HepG2 (cell line): Measurements from ENCODE around the gene NUDCD3.

Experiments
- CBX5 ChIP-seq: sonication (generic); formaldehyde crosslinking; IDR thresholded peaks from 2 replicates; pipeline ENCODE4 v1.4.0; 2020; ENCODE audit warnings: missing genetic modification reagents, borderline replicate concordance
- ISX ChIP-seq: sonication (generic); formaldehyde crosslinking; conservative IDR thresholded peaks from 2 replicates; pipeline ENCODE4 v1.5.0; 2020; ENCODE audit warnings: missing genetic modification reagents
- MZF1 ChIP-seq: sonication (generic); formaldehyde crosslinking; IDR thresholded peaks from 2 replicates; pipeline ENCODE4 v1.8.1; 2023; ENCODE audit warnings: mild to moderate bottlenecking, missing genetic modification reagents, borderline replicate concordance
- SALL2 ChIP-seq: sonication (generic); formaldehyde crosslinking; IDR thresholded peaks from 2 replicates; pipeline ENCODE4 v1.8.1; 2023; ENCODE audit warnings: mild to moderate bottlenecking, missing genetic modification reagents, inconsistent platforms
- ZNF205 ChIP-seq: IDR thresholded peaks from 2 replicates; pipeline ENCODE4 v1.6.1; 2018; ENCODE audit warnings: missing biosample characterization, missing genetic modification reagents
- ZNF644 ChIP-seq: IDR thresholded peaks from 2 replicates; pipeline ENCODE4 v1.6.1; 2016; ENCODE audit warnings: low read depth
- TF ChIP-seq, protein P1 (sequence below): sonication (generic); formaldehyde crosslinking; IDR thresholded peaks from 2 replicates; pipeline ENCODE4 v1.8.1; 2023; ENCODE audit warnings: missing genetic modification reagents, inconsistent platforms, borderline replicate concordance
- TF ChIP-seq, protein P2 (sequence below): sonication (generic); formaldehyde crosslinking; IDR thresholded peaks from 2 replicates; pipeline ENCODE4 v1.5.0; 2020; ENCODE audit warnings: mild to moderate bottlenecking, missing genetic modification reagents, moderate library complexity

DNA sequence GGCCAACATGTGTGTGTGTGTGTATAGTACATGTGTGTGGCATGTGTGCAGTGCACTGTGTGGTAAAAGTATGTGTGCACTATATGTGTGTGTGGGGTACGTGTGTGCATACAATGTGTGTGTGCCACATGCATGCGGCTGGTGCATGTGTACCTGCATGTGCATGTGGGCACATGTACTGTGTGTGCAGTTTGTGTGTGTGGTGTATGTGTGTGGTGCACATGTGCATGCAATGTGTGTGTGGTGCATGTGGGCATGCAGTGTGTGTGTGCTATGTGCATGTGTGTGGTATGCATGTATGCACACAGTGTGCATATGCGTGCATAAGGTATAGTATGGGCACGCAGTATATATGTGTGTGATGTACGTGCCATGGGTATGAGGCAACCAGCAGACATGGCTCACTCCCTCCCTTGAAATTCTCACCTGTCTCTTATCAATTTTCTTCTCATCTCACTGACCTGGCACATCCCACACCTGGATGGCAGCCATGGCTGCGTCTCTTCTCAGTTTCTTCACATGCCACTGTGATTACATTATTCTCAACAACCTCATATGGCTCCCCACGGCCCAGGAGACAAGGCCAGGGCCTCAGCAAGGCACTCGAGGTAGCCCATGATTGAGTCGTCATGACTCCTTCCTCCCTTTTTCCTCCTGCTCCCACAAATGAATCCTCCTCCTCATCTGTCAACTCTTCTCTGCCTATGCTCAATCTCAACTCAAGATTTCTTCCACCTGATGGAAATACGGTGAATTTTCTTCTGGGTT lies 57.0 kb downstream of the NUDCD3 start:
- TF ChIP-seq ISX (CRISPR knock-in tag) (no peak), ZNF205 (CRISPR knock-in tag) (no peak), MZF1 (CRISPR knock-in tag) (no peak), SALL2 (CRISPR knock-in tag) (no peak), CBX5 (CRISPR knock-in tag) (no peak), ZNF644 (CRISPR knock-in tag) (no peak)
- TF ChIP-seq, protein P1, sequence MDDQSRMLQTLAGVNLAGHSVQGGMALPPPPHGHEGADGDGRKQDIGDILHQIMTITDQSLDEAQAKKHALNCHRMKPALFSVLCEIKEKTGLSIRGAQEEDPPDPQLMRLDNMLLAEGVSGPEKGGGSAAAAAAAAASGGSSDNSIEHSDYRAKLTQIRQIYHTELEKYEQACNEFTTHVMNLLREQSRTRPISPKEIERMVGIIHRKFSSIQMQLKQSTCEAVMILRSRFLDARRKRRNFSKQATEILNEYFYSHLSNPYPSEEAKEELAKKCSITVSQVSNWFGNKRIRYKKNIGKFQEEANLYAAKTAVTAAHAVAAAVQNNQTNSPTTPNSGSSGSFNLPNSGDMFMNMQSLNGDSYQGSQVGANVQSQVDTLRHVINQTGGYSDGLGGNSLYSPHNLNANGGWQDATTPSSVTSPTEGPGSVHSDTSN (CRISPR knock-in tag), result no peak
- TF ChIP-seq, protein P2, sequence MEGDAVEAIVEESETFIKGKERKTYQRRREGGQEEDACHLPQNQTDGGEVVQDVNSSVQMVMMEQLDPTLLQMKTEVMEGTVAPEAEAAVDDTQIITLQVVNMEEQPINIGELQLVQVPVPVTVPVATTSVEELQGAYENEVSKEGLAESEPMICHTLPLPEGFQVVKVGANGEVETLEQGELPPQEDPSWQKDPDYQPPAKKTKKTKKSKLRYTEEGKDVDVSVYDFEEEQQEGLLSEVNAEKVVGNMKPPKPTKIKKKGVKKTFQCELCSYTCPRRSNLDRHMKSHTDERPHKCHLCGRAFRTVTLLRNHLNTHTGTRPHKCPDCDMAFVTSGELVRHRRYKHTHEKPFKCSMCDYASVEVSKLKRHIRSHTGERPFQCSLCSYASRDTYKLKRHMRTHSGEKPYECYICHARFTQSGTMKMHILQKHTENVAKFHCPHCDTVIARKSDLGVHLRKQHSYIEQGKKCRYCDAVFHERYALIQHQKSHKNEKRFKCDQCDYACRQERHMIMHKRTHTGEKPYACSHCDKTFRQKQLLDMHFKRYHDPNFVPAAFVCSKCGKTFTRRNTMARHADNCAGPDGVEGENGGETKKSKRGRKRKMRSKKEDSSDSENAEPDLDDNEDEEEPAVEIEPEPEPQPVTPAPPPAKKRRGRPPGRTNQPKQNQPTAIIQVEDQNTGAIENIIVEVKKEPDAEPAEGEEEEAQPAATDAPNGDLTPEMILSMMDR (CRISPR knock-in tag), result no peak
